Stimulated activated CD4-positive, alpha-beta T cell treated with anti-CD3 and anti-CD28 coated beads, Interleukin-2, amount 100 ng/mL, for 4 hours (primary cell): Measurements from ENCODE around the gene UAP1L1.
"Not testable (repeated sequence)": the region's sequence is repeated elsewhere in the genome, so short reads cannot be mapped to it uniquely, and the experiment has no call there.

Source experiments
- DNase-seq: peaks from one replicate; pipeline ENCODE4 v3.0.0-alpha.2; 2020; ENCODE audit warnings: low read depth

The UAP1L1 gene

DNA sequence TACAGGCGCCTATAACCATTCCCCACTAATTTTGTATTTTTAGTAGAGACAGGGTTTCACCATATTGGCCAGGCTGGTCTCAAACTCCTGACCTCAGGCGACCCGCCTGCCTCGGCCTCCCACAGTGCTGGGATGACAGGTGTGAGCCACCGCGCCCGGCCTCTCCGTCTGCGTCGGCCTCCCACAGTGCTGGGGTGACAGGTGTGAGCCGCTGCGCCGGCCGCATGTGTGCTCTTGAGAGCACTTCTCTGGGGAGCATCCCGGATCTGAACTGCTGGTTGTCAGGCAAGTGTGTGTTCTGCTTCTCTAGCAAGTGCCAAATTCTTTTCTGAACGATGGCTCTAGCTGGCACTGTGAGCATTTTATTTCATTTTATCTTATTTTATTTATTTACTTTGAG is 19.8 kb upstream of the UAP1L1 start:
- DNase-seq = no peak

DNA sequence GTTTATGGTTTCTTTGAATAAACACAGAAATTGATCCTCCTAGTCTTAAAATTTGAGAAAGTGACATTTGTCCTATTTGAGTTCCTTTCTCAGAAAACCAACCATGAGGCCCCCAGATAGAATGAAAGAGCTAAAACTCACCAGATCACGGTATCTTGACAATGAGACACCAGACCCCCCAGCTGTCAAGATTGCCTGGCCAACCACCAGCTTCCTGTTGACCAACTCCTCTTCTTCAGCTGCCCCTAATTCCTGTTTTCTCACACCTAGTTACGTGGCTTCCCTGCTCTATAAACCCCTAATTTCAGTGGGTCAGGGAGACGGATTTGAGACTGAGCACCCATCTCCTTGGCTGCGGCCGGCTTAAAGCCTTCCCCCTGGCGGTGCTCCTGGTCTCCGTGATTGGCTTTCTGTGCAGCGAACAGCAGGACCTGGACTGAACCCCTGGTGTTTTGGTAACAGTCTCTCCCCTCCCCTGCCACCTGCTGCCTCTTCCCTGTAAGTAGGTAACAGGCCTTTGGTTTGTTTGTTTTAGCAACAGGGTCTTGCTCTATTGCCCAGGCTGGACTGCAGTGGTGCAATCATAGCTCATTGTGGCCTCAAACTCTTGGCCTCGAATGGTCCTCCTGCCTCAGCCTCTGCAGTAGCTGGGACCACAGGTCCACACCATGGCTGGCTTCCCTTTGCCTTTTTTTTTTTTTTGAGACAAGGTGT is 18.6 kb upstream of the UAP1L1 start:
- no peak for DNase-seq

DNA sequence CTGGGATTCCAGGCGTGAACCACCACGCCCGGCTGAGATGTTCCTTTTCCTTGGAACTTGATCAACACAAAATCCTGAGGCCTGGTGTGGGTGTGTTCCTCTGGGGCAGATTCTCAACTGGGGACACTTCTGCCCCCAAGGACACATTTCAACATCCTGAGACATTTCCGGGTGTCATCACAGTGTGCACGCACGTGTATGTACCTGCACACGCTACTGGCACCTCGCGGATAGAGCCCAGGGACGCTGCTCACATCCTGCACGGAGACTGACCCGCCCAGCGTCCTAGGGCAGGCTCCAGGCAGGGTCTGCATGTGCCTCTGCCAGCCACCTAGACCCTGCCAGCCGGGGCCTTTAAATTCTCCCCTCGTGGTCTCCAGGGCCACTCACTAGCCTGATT is 14.9 kb upstream of the UAP1L1 start:
- DNase-seq = no peak

DNA sequence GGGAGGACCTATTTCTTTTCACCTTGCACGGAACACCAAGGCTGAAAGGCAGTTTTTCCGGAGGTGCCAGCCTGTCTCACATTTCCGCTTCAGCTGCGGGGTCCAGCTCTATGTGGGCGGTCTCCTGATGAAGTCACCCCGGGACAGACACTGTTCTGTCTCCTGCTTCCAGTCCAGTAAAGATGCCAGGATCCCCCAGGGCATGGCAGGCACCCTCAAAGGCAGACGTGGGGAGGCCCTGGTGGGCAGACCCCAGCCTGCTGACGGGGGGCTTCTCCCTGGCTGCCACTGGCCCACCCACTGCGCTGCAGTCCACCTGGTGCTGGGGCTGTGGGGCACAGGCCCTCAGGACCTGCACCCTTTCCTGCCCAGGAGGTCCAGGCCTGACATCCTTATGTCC is 14.5 kb upstream of the UAP1L1 start:
- DNase-seq = not testable (repeated sequence)

DNA sequence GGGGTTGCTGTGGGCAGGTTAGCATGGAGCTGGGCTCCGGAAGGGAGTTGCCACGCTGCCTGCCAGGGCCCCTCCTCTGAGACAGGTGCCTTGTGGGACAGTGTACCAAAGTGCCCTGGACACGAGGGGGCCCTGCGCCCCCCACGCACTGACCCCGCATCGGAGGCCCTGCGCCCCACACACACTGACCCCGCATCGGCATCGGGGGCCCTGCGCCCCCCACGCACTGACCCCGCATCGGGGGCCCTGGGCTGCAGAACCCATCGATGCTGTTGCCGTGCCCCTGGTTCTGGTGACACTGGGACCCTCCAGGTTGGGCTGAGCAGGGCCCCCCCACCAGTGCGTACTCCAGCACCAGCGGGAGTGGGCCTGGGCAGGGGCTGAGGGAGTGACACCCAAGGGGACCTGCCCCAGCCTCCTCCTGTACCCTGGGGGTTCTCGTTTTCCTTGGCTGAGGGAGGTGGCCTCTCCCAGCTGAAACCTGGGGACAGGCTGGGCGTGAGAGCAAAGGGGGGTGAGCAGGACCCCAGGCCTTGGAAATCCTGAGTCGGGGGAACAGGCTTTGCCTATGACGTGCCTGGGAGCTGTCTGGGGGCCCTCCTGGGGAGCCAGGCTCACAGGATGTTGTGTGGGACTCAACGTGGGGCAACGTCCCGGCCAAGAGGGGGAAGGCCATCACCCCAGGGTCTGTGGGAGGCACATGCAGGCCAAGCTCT is 13.8 kb upstream of the UAP1L1 start:
- no peak for DNase-seq

DNA sequence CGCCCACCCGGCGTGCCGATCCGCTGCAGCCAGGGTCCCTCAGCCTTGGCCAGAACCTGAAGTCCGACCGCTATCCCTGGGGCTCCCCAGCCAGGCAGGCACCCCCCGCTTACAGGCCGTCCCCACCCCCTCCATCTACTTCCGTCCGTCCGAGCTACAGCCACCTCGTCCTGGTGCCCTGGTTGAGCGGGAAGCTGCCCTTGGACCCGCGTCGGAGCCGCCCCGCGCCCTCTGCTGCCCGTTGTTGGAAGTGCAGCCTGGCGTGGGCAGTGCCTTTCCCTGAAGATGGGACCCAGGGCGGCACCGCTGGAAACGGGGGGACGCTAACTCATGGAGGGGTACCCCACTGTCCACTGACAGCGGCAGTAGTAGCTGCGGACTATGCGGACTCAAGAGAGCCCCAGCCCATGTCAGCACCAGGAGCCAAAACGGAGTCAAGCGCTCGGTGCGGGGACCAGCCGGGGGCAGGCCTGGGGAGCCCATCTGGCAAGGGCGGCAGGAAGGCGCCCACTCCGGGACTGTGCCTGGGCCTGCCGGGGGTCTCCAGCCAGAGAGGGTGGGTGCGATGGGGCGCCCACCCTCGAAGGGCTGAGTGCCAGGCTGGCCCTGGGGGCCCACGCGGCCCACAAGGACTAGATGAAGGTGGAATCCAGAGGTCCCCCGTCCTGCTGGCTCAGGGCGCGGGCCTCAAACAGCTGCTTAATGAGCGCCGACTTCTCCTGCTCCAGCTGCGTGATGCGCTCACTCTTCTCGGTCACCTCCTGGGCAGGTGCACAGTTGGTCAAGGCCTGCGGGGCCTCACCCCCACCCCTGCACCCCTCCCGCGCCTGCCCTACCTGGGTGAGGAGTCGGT is 13.1 kb upstream of the UAP1L1 start:
- peak; percentile 35 for DNase-seq

DNA sequence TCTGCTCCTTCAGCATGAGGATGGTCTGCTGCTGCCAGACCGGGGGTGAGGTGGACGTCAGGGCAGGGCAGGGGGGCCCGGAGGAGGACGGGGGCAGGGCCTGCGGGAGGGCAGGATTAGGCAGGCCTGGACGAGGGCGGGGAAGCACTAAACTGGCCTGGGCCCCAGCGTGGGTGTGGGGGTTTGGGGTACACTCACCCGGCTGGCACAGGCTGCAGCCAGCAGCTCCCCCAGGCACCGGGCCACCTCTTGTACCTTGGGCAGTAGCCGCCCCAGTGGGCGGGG is 12.5 kb upstream of the UAP1L1 start:
- no peak for DNase-seq

DNA sequence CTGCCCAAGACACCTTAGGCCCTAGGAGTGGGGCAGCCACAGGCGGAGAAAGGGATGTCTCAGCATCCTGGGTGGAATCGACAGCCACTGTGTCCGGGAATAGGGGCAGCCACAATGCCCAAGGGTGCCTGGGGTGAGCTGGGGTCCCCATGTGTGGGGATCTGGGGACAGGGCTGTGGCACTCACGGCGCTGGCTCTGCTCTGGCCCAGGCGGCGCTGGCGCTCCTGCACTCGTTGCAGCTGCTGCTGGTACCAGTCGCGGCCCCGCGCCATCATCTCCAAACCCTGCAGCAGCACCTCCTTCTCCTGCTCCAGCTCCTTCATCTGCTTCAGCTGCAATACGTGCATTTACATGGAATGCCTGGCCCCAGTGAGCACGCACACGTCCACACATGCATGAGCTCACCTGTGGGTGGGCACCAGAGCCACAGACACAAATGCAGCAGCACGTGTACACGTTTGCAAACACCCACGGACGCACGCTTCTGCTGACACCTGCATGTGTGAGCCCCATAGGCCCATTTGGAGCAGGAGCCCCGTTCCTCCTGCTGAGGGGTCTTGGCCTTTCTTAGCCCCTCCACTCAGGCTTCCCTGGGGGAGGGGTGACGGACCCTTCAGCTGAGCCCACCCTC is 11.9 kb upstream of the UAP1L1 start:
- no peak for DNase-seq

DNA sequence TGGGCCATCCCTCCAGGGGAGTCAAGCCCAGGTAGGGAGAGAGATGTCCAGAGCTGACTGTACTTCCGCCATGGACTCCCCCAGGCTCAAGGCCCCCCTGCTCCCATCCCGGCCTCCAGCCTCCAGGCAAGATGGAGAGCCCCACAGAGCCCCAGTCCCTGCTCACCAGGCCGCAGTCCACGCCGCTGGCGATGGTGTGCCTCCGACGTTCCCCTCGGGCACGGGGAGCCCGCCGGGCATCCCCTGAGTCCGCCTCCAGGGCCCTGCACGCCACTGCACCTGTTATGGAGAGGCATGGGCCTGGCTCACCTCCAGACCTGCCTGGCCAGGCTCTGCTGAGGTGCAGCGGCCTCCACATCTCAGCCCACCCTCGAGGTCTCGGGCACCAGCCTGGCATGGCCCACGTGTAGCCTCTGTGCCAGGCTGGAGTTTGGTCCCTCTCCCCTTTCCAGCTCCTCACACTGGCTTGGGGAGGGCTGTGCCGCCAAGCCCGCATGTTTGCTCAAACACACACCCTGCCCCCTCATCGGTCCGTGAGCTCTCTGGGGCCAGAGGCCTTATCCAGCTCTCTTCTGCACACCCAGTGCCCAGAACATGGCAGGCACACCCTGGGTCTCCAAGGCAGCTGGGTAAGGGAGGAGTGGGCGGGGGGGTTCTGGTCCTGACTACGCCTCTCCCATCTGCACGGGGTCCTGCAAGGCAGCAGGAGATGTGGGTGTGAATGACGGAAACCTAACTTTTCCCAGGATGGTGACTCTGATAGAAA is 11.0 kb upstream of the UAP1L1 start:
- DNase-seq = no peak

DNA sequence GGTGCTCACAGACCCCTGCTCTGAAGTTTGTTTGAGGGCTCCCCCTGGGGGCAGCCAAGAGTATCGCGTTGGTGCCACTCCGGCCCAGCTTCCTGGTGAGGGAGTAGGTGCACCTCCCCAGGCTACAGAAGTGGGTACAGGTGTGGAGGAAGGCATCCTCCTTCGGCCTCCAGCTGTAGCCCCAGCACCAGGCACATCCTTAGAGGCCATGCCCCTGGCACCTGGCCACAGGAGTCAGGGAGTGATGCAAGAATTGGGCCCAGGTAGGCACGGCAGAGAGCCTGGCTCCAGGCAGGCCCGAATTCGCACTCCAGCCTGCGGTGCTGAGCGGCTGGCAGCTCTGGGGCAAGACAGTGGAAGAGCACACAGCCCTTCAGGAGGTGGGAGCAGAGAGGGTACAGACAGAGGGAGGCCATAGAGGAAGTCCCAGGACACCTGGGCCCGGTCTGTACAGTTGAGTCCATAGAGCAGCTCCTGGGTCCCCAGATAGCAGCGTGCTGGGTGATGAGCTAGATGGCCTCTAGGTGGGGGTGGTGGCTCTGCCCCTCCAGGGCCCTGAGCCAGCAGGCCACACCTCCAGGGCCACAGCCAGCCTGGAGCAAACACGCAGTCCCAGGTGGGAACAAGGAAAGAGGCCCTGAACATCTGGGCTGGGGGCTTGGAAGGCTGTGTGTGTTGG is 9.3 kb upstream of the UAP1L1 start:
- DNase-seq = peak; percentile 78

DNA sequence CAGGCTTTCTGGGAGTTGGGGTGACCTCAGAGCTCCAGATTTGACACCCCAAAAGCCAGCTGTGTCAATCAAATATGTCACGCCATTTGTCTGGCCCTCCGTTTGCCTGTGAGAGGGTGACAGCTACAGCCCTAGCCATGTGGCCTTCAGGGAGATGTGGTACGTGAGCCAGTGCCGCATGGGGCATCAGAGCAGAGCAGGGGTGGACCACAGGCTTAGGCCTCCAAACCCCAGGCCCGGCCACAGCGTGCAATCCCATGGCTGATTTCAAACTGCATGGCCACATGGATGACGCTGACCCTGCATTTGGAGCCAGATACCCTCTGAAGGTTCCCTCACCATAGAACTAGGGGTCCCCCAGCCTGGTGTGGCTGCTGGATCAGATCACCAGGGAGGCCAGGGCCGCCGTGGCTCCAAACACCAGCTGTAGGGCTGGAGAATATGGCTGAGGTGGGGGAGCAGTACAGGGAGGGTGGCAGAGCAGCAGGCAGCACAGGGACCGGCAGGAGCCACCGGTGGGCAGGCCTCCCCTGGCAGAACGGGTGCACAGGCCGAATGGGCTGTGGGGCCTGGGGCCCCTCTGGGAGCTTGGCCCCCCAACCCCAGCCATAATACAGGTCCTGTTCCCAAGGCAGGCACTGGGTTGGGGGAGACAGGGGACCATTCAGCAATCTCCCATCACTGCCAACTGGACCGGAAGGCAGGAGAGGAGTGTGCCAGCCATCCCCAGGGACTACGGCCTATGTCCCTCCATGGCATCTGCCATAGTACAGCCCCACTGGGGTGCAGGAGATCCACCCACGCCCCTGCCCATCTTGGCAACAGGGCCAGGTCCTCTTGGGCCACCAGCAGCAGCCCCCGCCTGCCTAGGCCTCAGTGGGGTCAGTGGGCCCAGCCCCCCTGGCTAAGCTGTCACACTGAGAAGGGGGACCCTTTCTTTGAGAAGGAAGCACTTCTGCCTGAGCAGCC is 8.5 kb upstream of the UAP1L1 start:
- DNase-seq = no peak

DNA sequence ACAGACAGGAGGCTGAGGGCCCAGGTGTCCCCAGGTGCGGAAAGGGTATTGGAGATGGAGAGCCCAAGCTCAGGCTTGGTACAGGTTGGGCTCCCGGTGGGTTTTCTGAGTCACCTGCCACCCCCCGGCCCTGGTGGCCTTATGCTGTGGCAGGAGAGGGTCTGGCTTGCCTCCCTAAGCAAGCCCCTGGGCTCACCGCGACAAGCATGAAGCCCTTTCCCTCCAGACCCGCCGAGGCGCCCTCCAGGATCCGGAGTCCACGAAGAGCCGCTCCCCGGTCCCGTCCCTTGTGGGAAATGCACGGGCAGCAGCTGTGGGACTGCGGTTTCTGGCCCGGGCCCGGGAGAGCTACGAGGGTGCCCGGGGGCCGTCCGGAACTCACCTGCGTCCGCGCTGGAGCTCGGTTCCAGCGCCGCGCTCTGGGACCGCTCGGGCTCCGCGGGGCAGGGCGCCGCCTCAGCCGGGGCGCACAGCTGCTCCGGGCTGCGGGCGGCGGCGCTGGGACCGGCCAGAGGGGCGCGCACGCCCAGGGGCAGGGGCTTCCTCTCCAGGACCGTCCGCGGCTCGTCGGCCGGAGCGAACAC is 7.7 kb upstream of the UAP1L1 start:
- DNase-seq = no peak

DNA sequence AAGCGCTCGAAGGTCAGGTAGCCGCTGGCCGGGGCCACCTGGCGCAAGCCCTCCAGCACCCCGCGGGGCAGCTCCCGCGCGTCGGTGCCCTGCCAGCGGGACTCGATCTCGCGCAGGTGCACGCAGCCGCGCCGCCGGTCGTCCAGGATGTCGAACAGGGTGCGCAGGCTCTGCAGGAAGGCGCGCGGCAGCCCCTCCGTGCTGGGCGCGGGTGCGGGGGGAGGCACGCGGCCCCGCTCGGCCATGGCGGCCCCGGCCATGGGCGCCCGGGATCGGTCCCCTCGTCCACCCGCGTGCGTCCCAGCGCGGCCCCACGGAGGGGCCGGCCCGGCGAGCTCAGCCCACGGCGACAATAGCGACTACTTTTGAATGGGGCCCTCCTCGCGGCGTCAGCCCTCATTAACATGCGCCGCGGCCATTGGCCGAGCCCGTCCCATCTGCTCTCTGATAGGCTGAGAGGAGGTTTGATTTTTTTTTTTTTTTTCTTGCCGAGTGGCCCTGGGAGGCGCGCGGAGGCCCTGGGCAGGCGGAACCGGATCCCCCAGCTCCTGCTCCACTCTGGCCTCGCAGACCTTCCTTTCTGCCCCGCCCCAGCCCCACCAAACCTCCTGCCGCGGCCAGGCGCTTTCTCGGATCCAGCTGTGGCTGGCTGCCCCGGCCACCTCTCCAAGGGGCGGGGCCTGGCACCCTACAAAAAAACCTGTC is 7.0 kb upstream of the UAP1L1 start, which contains the start of gene SAPCD2:
SAPCD2 (minus strand) TSS at position 357 of the 705 bp plus-strand sequence; CDS start at position 260, 97 bp downstream.
- peak; percentile 75 for DNase-seq

DNA sequence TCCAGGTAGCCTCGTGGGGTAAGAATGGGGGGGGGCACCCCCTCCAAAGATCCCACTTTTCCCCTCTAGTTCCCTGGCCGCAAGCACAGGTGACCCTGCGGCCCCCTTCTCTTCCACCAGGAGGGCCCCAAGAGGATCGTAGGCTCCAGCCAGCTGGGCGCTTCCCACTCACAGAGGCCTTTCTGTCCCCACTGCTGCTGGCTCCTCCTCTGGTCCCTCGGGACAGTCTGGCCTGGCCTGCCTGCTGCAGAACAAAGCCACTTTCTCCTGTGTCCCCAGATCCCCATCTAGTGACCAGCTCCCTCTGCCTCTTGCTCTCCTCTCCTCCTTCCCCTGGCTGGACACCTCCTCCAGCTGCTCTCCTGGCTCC is 6.4 kb upstream of the UAP1L1 start:
- DNase-seq = no peak

DNA sequence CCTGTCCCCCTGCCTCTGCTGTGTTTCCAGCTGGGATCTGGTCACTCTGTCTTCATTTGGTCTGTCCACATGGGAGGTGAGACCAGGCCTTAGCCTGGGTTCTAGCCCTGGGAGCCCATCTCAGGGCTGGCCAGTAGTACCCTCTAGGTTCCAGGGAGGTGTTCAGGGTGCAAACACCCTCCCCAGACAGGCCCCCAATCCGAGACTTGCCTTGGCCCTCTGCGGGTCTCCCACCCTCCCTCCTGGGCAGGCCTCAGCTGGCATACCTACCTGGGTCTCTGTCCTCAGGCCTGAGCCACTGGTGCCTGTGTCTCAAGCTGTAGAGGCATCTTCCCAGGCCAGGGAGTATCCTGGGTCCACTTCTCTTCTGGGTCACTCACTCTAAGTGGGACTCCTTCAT is 6.0 kb upstream of the UAP1L1 start:
- DNase-seq = no peak

DNA sequence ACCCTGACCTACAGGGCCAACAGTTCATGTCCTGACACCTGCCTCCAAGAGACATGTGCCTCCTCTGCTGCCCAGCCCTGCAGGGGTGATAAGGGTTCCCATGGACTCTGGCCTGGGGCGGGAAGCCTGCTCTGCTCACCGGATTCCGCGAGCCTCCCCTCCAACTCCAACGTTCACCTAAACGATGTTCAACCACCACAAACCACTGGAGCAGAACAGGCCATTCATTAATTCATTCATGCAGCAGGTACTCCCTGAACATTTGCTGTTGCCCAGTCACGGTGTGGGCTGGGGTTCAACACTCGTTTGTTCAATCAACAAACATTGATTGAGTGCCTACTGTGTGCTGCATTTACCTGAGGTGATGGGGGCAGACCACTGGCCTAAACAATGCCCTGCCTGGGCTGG is 3.3 kb upstream of the UAP1L1 start:
- no peak for DNase-seq

DNA sequence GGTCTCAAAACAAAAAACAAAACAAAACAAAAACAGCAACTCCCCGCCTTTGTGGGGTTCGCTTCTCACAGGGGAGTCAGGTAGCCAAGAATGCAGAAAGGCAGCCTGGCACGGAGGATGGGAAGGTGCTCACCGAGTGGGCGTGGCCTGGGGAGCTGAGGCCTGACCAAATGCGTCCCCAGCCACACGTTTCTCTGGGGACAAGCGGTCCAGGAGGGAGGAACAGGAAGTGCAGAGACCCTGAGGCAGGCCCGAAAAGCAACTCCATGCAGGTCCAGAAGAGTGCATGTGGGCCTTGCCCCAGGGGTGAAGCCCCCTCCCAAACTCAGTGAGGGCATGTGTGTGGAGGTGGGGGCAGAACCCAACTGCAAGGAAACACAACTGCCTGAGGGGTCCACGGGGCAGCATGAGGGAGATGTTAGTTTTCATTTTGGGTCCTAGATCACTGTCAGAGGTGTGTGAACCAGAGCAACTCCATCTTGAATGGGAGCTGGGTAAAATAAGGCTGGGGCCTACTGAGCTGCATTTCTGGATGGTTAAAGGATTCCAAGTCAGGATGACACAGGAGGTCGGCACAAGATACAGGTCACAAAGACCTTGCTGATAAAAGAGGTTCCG is 2.6 kb upstream of the UAP1L1 start:
- no peak for DNase-seq

DNA sequence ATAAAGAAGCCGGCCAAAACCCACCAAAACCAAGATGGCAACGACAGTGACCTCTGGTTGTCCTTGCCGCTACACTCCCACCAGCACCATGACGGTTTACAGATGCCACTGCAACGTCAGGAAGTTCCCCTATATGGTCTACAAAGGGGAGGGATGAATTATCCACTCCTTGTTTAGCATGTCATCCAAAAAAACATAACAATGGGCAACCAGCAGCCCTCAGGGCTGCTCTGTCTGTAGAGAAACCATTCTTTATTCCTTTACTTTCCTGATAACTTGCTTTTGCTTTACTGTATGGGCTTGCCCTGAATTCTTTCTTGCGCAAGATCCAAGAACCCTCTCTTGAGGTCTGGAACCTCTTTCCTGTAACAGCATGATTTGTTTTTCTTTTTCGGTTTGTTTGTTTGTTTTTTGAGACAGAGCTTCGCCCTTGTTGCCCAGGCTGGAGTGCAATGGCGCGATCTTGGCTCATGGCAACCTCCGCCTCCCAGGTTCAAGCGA is 2.0 kb upstream of the UAP1L1 start:
- no peak for DNase-seq
